Activated CD4-positive, alpha-beta T cell treated with anti-CD3 and anti-CD28 coated beads, Interleukin-10, Interleukin-2, amounts not matched to agents 100 ng/mL and 50 ng/mL, durations not matched to agents 16 hours and 8 hours (primary cell): ENCODE data around the gene THAP4.
"Not testable (repeated sequence)": the region's sequence is repeated elsewhere in the genome, so short reads cannot be mapped to it uniquely, and the experiment has no call there.

Experiments
- DNase-seq: peaks from one replicate; pipeline ENCODE4 v3.0.0-alpha.2; 2020

Gene THAP4

GRCh38 chr2:241577413-241578122, 59.4 kb downstream of the THAP4 start:
- DNase-seq = no peak

GRCh38 chr2:241576293-241576654, 60.7 kb downstream of the THAP4 start:
- no peak for DNase-seq

GRCh38 chr2:241575624-241576292, 61.2 kb downstream of the THAP4 start:
- no peak for DNase-seq

GRCh38 chr2:241574911-241575623, 61.9 kb downstream of the THAP4 start:
- DNase-seq = no peak

- DNase-seq = no peak
Measured at GRCh38 chr2:241573741-241574140, 63.2 kb downstream of the THAP4 start.

GRCh38 chr2:241572915-241573651, 63.9 kb downstream of the THAP4 start:
- DNase-seq = not testable (repeated sequence)

GRCh38 chr2:241571821-241572620, 64.9 kb downstream of the THAP4 start:
- no peak for DNase-seq

GRCh38 chr2:241570961-241571581, 65.9 kb downstream of the THAP4 start:
- DNase-seq = no peak

- DNase-seq = no peak
Measured at GRCh38 chr2:241569831-241570281, 67.1 kb downstream of the THAP4 start.

- DNase-seq = no peak
Measured at GRCh38 chr2:241568726-241569125, 68.2 kb downstream of the THAP4 start.

- DNase-seq = no peak
Measured at GRCh38 chr2:241567776-241568175, 69.2 kb downstream of the THAP4 start.

GRCh38 chr2:241567266-241567665, 69.7 kb downstream of the THAP4 start:
- not testable (repeated sequence) for DNase-seq

- no peak for DNase-seq
Measured at GRCh38 chr2:241566468-241566867, 70.5 kb downstream of the THAP4 start.

GRCh38 chr2:241566021-241566420, 70.9 kb downstream of the THAP4 start:
- not testable (repeated sequence) for DNase-seq

GRCh38 chr2:241565411-241565810, 71.5 kb downstream of the THAP4 start:
- DNase-seq = no peak

GRCh38 chr2:241564596-241565410, 72.2 kb downstream of the THAP4 start:
- DNase-seq = no peak

- DNase-seq = no peak
Measured at GRCh38 chr2:241563981-241564595, 72.9 kb downstream of the THAP4 start.

- no peak for DNase-seq
Measured at GRCh38 chr2:241563571-241563980, 73.4 kb downstream of the THAP4 start.

- DNase-seq = no peak
Measured at GRCh38 chr2:241563031-241563507, 73.9 kb downstream of the THAP4 start.

GRCh38 chr2:241562269-241562891, 74.6 kb downstream of the THAP4 start:
- no peak for DNase-seq
